Activated T-helper 1 cell treated with anti-CD3 and anti-CD28 coated beads, Interleukin-12 subunit alpha, Interleukin-12 subunit beta, Interleukin-2, Interleukin-4 antibody, amounts not matched to agents 30 ng/mL and 10 ng/mL and 1 ng/mL, durations not matched to agents 14 hours and 24 hours and 36 hours (primary cell): Measurements from ENCODE around the gene PDGFC. TPM values are rescaled to one million over a fixed set of nuclear protein-coding genes. Genes with fewer than 3 reads are reported as not detected.

Source experiments
- total RNA-seq: library from RNA; stranded (reverse); gene quantifications from 2 replicates; pipeline ENCODE4 v1.2.3, GENCODE V29; 2022

The PDGFC gene
- total RNA-seq, 1 donor from 2014 or later, result not detected

Other genes starting within 250 kb of the PDGFC start
- gene GLRB, start 104.4 kb upstream of the PDGFC start, total RNA-seq, result not detected in 2 replicates
- gene GRIA2, start 248.9 kb upstream of the PDGFC start, total RNA-seq, result not detected in 2 replicates